ENCODE measurements around the gene RNF41. TPM values are rescaled to one million over a fixed set of nuclear protein-coding genes. Genes with fewer than 3 reads are reported as not detected.

Gene RNF41
- total and polyA plus RNA-seq, 2 donors (not counting 1 experiment from before 2014, with no cell fraction given): 113 to 129 TPM

DNA sequence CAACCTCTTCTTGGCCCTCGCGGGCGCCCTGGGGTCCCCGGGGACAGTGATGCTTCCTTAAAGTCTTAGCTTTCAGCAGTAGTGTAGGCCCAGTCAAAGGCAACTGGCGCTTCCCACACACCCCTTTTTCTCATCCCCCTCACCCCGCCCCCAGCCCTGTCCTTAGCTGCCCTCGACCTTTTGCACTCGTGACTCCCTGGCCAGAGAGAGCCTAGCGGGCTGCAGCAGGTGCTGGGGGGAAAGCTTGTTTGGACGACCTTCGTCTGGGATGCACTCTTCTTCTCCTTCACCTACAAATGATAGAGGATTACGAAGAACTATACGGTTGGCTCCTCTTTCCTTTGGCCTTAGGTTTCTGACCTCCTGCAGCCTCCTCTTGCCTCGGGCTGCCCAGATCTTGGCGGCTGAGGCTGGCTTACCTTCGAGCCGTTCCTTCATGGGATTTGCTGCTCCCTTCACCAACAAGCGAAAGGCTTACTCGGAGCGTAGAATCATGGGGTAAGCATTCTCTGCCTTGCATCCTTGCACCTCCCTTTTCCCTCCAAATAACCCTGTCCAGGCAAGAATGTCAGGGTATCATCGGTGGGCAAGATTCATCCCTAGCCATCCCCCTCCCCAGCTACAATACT is 45.8 kb upstream of the RNF41 start:
- TF ChIP-seq, protein P1, sequence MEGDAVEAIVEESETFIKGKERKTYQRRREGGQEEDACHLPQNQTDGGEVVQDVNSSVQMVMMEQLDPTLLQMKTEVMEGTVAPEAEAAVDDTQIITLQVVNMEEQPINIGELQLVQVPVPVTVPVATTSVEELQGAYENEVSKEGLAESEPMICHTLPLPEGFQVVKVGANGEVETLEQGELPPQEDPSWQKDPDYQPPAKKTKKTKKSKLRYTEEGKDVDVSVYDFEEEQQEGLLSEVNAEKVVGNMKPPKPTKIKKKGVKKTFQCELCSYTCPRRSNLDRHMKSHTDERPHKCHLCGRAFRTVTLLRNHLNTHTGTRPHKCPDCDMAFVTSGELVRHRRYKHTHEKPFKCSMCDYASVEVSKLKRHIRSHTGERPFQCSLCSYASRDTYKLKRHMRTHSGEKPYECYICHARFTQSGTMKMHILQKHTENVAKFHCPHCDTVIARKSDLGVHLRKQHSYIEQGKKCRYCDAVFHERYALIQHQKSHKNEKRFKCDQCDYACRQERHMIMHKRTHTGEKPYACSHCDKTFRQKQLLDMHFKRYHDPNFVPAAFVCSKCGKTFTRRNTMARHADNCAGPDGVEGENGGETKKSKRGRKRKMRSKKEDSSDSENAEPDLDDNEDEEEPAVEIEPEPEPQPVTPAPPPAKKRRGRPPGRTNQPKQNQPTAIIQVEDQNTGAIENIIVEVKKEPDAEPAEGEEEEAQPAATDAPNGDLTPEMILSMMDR (IDR thresholded peaks at IDR 0.05): no peak
- TF ChIP-seq EZH2 (IDR thresholded peaks at IDR 0.05; ENCODE audit: borderline replicate concordance, insufficient read depth, low read depth, low read length, poor library complexity, severe bottlenecking): no peak
- H2AFZ ChIP-seq (ENCODE audit: insufficient read depth, low read depth, low read length, poor library complexity, severe bottlenecking): peak overlapping the region; percentile 96
- peaks cover 2 to 21% of the 10 kb centered on the region in 2 experiments for H3K36me3 ChIP-seq (replicated peaks in 1 of 2; ENCODE audit: control extremely low read depth in 1 of 2, control insufficient read depth in 1 of 2, extremely low read depth in 1 of 2, insufficient read depth in 2 of 2, low read length in 1 of 2)
- intact Hi-C loops (cut with micrococcal nuclease): loop anchor here (1.0 to 2.0 kb wide), 8 partner anchors 9 to 149 kb away; partner anchors contain the start of genes ANKRD52, CS, STAT2 and ZC3H10
- Mint-ChIP-seq H3K4me3 (peak overlapping the region; percentile 91), H3K27ac (peak overlapping the region; percentile 95), H3K27me3 (no peaks in the 10 kb centered on the region), H3K9me3 (ENCODE audit: insufficient read depth) (no peaks in the 10 kb centered on the region), H3K4me1 (peaks cover 20% of the 10 kb centered on the region)
- H3K4me2 ChIP-seq (replicated peaks; ENCODE audit: low read depth, low read length, poor library complexity, severe bottlenecking): peak overlapping the region; percentile 87
- ATAC-seq (ENCODE audit: low read depth) (peak; percentile 23), DNase-seq (no peak)
- H3K27me3 ChIP-seq (replicated peaks in 1 of 4; ENCODE audit: control extremely low read depth in 1 of 4, control insufficient read depth in 3 of 4, insufficient read depth in 4 of 4, low read length in 3 of 4): no peaks in the 10 kb centered on the region
- ChIA-PET POLR2A (interaction anchor here (0.5 to 1.6 kb wide), 12 partner anchors 9 to 197 kb away, joined by 3 to 12 read pairs (median 5); partner anchors contain the start of genes ANKRD52, CNPY2, RNF41 and SMARCC2), CTCF (interaction anchor here (0.6 to 3.0 kb wide), 14 partner anchors 9 to 529 kb away, joined by 3 to 16 read pairs (median 4); partner anchors contain the start of genes ANKRD52, CNPY2, ESYT1 and RNF41)
- 38% methylated on average over 20 of the region's 21 CpGs for WGBS (ENCODE audit: insufficient coverage)
- no peaks in the 10 kb centered on the region for H3K9me3 ChIP-seq (ENCODE audit: control extremely low read depth in 1 of 3, control insufficient read depth in 2 of 3, insufficient read depth in 1 of 3, low read length in 2 of 3)
- peaks cover 10 to 15% of the 10 kb centered on the region in 2 donors for H3K4me1 ChIP-seq (ENCODE audit: control insufficient read depth in 2 of 2, insufficient read depth in 2 of 2, low read length in 2 of 2)
- peak overlapping the region; percentile 65 to 86 (median 75) for H3K4me3 ChIP-seq (ENCODE audit: control extremely low read depth in 1 of 5, extremely low read depth in 1 of 5, insufficient read depth in 1 of 5, low read depth in 2 of 5, low read length in 4 of 5)
- H3K79me2 ChIP-seq (ENCODE audit: control insufficient read depth, insufficient read depth, low read length): no peaks in the 10 kb centered on the region
- peak overlapping the region; percentile 92 for H3K9ac ChIP-seq (ENCODE audit: low read length)
- H4K20me1 ChIP-seq (ENCODE audit: control insufficient read depth, insufficient read depth, low read length, poor library complexity, severe bottlenecking): no peaks in the 10 kb centered on the region
- H3K27ac ChIP-seq (ENCODE audit: low read length in 2 of 2): peak overlapping the region; percentile 94
